ENCODE results near the gene NCK2.
"Not testable (repeated sequence)": the region's sequence is repeated elsewhere in the genome, so short reads cannot be mapped to it uniquely, and the experiment has no call there.

NCK2 gene

DNA sequence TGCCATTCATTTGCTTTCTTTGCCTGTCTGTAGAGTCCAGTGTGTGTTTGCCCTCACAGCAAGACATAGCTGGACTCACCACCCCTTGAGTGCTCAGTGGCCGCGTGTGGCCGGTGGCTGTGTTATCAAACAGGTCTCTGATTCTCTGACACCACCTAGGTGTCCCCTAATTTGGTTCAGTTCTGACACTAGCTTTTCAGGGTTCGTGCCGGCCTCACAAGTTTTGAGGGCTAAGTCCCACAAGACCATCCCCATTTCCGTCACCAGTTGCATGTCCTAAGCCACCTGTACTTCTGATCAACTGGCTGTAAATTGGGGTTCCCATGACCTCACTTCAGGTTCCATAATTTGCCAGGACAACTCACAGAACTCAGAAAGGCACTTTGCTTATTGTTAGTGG, 23.5 kb downstream of the NCK2 start:
- TF ChIP-seq, protein P1, sequence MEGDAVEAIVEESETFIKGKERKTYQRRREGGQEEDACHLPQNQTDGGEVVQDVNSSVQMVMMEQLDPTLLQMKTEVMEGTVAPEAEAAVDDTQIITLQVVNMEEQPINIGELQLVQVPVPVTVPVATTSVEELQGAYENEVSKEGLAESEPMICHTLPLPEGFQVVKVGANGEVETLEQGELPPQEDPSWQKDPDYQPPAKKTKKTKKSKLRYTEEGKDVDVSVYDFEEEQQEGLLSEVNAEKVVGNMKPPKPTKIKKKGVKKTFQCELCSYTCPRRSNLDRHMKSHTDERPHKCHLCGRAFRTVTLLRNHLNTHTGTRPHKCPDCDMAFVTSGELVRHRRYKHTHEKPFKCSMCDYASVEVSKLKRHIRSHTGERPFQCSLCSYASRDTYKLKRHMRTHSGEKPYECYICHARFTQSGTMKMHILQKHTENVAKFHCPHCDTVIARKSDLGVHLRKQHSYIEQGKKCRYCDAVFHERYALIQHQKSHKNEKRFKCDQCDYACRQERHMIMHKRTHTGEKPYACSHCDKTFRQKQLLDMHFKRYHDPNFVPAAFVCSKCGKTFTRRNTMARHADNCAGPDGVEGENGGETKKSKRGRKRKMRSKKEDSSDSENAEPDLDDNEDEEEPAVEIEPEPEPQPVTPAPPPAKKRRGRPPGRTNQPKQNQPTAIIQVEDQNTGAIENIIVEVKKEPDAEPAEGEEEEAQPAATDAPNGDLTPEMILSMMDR (IDR thresholded peaks at IDR 0.05; ENCODE audit: control insufficient read depth, insufficient read depth, low read depth, low read length, missing control alignments) = no peak
- no peak overlapping the region for H3K4me3 ChIP-seq (ENCODE audit: control insufficient read depth, low read depth, low read length)
- DNase-seq (ENCODE audit: low read depth) = no peak

DNA sequence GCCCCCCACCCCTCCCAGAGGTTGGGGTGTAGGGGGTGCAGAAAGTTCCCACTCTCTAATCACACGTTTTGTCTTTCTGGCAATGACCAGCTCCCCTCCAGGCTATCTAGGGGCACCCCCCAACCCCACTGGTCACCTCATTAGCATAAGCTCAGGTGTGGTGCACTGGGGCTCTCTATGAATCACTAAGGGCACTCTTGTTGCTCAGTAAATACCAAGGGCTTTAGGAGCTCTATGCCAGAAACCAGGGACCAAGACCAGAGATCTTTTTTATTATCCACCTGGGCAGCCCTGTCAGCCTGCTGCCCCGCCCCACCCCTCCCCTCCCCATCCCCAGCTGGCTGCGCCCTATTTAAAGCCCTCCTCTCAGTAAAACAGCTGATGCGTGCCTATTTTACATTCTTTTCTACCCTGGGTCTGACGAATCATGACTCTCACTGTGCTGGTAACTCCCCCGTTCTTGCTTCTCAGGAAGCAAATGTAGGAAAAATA, 24.3 kb downstream of the NCK2 start:
- peak; percentile 25 for DNase-seq (ENCODE audit: low read depth)
- TF ChIP-seq, protein P1 (IDR thresholded peaks at IDR 0.05; ENCODE audit: control insufficient read depth, insufficient read depth, low read depth, low read length, missing control alignments) = no peak
- H3K4me3 ChIP-seq (ENCODE audit: control insufficient read depth, low read depth, low read length) = no peak overlapping the region

DNA sequence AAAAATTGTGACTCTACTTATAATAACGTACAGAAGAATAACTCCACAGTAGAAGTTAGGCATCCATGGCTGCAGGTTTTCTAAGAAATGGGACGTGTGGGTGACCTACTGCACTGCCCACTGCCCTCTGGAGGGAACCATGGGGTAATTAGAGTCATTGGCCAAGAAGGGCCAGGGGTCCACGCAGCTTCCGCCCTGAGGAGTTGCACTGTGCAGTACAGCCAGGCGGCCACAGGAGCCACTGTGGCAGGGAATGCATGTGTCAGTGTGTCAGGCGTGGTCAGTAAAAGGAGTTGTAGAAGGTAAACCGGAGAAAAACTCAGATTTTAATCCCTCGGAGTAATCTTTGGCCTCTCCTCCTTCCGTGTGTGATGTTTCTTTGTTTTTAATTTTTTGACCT, 24.8 kb downstream of the NCK2 start:
- TF ChIP-seq, protein P1 (IDR thresholded peaks at IDR 0.05; ENCODE audit: control insufficient read depth, insufficient read depth, low read depth, low read length, missing control alignments) = no peak
- DNase-seq (ENCODE audit: low read depth) = no peak
- no peak overlapping the region for H3K4me3 ChIP-seq (ENCODE audit: control insufficient read depth, low read depth, low read length)

DNA sequence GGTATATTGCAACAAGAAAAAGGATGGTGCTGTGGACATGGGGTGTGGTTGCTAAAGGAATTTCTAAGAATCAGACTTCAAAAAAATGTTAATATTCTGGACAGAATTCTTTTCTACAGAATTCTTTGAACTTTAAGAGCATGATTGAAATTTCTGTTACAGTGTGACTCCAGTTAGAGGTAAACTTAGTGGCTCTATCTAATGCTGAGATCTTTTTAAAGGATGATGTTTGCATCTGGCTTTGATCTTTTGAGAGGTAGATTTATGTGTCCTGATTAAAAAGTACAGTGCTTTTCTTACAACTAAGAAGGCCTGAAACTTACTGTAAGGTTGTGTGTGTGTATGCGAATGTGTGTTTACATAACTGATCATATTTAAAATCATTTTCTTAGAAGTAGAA, 25.4 kb downstream of the NCK2 start:
- TF ChIP-seq, protein P1 (IDR thresholded peaks at IDR 0.05; ENCODE audit: control insufficient read depth, insufficient read depth, low read depth, low read length, missing control alignments) = no peak
- no peak overlapping the region for H3K4me3 ChIP-seq (ENCODE audit: control insufficient read depth, low read depth, low read length)
- no peak for DNase-seq (ENCODE audit: low read depth)

DNA sequence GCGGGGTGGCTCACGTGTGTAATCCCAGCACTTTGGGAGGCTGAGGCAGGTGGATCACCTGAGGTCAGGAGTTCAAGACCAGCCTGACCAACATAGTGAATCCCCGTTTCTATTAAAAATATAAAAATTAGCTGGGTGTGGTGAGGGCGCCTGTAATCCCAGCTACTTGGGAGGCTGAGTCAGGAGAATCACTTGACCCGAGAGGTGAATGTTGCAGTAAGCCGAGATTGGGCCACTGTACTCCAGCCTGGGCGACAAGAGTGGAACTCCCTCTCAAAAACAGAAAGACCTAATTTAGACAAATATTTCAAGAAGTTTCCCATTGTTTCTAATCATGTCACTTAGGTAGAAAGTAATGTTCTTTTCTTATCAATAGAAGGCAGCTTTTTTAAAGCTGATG, 26.6 kb downstream of the NCK2 start:
- not testable (repeated sequence) for H3K4me3 ChIP-seq (ENCODE audit: control insufficient read depth, low read depth, low read length); DNase-seq (ENCODE audit: low read depth)

DNA sequence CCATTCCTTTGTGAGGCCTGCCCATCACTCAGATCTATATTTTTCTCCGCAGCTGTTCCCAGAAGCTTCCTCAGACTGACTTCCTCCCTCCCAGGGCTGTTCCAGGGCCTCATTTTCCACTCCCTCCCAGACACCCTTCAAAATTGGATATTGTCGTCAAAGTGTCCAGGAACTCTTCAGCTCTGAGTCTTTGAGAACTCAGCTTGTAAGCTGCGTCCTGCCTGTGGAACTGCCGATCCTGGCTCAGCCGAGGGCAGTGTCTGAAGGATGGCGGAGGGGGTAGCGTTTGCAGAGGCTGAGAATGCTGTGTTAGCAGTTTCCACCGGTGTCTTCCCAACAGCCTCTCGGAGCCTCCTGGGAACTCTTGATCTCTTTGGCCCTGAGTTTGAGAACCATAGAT, 27.1 kb downstream of the NCK2 start:
- no peak for DNase-seq (ENCODE audit: low read depth)
- H3K4me3 ChIP-seq (ENCODE audit: control insufficient read depth, low read depth, low read length) = no peak overlapping the region

DNA sequence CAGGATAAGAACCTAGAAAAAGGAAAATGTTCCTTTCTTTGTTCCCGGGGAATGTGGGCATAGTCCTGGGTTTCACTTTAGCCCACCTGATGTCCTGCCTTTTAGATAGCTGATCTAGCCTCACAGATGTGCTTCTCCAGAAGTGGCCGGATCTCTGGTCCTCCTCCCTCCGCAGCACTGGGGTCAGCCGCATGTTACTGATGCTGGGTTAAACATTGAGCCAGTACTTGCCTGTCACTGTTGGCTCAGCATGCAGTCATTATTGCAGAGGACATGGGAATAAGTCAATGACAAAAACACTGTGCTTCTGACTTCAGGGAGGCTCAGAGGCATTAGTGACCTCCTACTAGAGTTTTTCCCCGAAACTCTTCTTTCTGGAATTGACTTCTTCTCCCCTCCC, 27.6 kb downstream of the NCK2 start:
- TF ChIP-seq, protein P1 (IDR thresholded peaks at IDR 0.05; ENCODE audit: control insufficient read depth, insufficient read depth, low read depth, low read length, missing control alignments) = no peak
- no peak for DNase-seq (ENCODE audit: low read depth)
- H3K4me3 ChIP-seq (ENCODE audit: control insufficient read depth, low read depth, low read length) = no peak overlapping the region

More for the DNA sequence above, 27.1 kb downstream of the NCK2 start:
- TF ChIP-seq, protein P1 (IDR thresholded peaks at IDR 0.05; ENCODE audit: control insufficient read depth, insufficient read depth, low read depth, low read length, missing control alignments) = no peak
